Adipose tissue (tissue), 3 donors: ENCODE measurements around the gene CCDC80. TPM values are rescaled to one million over a fixed set of nuclear protein-coding genes. Genes with fewer than 3 reads are reported as not detected.

Experiments used
- H3K27ac ChIP-seq: one replicate; pipeline ENCODE4 v1.5.1; 2013; ENCODE audit warnings: low read depth, low read length
- WGBS, 3 donors: extraction: QIAGEN DNeasy Blood & Tissue Kit; methylation state at CpG; one replicate each; pipeline ENCODE4 v1.1.7; 2013; 5-methylcytosine and 5-hydroxymethylcytosine counted together
- polyA plus RNA-seq, 3 donors: library from polyadenylated mRNA; stranded (reverse); fragments of 200-250 nt; gene quantifications; one replicate each; pipeline ENCODE4 v1.2.3, GENCODE V29; 2013
- donor health status: healthy with polysubstance abuse.
- donor health status: Bipolar disorder and iron deficiency.
- donor health status: healthy.

The CCDC80 gene
- polyA plus RNA-seq, 3 donors: 16.5 to 213 (median 81.7) TPM

DNA sequence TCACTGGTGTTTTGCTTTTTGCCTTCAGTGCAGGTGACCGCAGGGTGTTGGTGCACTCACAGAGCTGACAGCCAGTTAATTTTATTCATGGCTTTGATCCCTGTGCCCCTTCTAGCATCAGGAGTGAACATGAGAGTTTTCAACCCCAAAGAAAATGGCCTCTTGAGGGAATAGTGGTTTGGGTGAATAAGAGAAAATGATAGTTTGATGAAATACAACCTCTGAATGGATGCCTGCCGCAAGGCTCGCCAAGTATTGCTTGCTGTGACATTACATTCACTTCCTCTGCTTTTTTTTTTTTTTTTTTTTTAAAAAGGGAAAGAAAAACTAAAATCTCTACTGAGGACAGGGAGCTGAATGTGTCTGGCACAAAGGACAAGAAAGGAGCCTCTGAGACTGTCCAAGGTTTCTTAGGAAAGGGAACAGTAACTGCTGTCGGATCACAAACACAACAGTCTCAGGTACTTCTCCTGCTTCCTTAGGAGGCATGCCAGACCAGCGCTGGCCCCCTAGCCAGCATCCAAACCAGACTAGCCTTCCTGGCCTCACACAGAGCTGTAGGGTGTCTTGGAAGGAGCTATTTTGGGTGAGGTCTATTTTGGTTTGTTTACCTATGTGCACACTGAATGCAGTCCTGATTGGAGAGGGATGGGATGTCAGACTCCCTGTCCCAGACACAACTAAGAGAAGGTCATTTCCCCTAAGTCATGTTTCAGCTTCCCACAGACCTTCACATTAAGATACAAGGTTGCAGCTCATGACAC is 29.0 kb downstream of the CCDC80 start:
- no peak overlapping the region for H3K27ac ChIP-seq
- WGBS, 3 donors: 70 to 86% (median 74%) methylated on average over 5 of the region's 5 CpGs

DNA sequence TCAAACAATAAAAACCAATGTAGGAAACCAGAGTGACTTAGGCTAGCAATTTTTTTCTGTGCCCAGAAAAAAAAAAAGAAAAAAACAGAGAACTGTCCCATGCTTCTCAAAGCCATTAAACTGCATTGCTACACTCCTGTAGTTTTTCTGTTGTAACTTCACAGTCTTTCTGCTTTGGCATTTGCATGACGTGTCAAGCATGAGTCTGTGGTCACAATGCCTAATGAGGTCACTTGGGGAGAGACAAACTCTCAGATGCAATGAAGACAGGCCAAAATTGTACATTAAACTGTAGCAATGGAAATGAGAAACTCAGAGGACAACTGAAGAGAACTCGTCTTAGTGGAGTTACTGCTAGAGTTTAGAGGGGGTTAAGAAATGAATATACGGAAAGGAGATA is 30.8 kb downstream of the CCDC80 start:
- 65 to 73% (median 68%) methylated on average over 3 of the region's 3 CpGs for WGBS, 3 donors
- H3K27ac ChIP-seq: no peak overlapping the region

DNA sequence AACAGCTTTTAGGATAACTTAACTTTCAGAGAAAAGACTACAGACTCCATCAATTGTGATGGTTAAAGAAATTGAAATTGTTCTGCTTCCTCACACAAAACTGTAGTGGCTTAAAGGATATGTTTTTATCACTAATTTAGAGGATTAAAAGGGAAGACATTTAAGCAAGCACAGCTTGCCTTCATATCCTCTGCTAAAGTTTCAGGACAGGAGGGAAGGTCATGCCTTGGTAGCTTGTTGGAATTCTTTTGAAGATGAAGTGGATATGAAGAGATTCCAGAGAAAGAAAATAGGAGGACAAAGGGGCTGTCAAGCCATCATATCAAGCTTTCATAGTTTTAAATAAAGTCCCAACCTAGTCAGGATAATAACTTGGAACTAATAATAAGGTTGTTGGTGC is 33.1 kb downstream of the CCDC80 start:
- H3K27ac ChIP-seq: no peak overlapping the region

DNA sequence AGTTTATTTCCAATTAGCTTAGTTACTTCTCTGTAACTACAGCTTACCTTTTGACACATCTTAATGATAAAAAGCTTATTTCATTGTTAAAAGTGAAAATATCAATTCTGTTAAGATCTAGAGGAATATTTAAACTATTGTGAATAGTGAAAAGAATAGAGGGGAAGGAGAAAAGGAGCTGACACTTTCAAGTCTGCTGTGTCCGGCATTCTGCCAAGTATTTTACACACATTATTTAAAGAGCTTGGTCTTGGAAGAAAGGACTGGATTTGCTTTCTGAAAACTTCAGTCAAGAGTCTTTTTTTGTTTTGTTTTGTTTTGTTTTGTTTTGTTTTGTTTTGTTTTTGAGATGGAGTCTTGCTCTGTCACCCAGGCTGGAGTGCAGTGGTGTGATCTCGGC is 34.8 kb downstream of the CCDC80 start:
- 90 to 95% (median 91%) methylated on average over 2 of the region's 2 CpGs for WGBS, 3 donors
- H3K27ac ChIP-seq: no peak overlapping the region

DNA sequence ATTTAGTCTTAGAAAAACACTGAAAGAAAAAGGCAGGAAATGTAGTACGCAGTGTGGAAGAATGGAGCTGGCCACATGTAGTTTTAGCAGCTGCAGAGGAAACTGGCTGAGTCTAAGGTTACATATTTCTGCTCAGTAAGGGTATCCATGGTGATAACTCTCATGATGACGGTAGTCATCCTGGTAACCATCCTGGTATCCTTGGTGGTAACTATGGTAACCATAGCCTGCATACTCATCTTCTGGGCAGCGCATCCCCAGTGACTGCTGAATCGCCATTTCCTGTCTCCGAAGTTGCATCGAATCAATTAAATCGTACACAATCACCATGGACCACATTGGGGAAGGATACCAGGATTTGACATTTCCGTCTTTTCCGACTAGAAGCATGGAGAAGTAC is 35.7 kb downstream of the CCDC80 start:
- 59 to 84% (median 62%) methylated on average over 9 of the region's 9 CpGs for WGBS, 3 donors

DNA sequence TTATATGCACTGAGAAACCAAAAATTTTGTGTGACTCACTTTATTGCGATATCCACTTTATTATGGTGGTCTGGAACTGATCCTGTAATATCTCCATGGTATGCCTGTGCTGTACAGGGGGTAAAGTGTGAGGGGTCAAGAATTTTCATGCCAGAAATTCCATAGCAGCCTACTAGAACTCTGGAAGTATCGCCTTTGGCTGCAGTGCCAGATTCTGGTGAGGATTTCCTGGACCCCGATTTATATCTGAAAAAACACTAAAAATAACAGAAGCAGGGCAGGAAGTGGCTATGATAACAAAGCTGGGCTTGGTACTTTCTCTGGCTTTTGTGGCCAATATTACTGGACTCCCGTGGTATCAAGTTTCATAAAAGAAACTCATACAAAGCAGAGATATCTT is 36.4 kb downstream of the CCDC80 start:
- no peak overlapping the region for H3K27ac ChIP-seq
- 23 to 51% (median 24%) methylated on average over 4 of the region's 4 CpGs for WGBS, 3 donors

More for the DNA sequence above, 35.7 kb downstream of the CCDC80 start:
- H3K27ac ChIP-seq: no peak overlapping the region

DNA sequence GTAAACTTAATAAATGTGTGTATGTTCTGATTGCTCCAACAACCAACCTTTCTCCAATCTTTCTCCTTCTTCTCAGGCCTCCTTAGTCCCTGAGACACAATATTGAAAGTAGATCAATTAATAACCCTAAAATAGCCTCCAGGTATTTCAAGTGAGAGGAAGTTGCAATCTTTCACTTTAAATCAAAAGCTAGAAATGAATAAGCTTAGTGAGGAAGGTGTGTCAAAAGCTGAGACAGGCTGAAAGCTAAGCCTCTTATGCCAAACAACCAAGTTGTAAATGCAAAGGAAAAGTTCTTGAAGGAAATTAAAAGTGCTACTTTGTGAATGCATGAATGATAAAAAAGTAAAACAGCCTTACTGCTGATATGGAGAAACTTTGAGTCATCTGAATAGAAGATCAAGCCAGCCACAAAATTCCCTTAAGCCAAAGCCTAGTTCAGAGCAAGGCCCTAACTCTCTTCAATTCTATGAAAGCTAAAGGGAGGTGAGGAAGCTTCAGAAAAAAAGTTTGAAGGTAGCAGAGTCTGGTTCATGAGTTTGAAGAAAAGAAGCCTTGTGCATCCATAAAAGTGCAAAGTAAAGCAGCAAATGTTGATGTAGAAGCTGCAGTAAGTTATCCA is 38.6 kb downstream of the CCDC80 start:
- no peak overlapping the region for H3K27ac ChIP-seq

DNA sequence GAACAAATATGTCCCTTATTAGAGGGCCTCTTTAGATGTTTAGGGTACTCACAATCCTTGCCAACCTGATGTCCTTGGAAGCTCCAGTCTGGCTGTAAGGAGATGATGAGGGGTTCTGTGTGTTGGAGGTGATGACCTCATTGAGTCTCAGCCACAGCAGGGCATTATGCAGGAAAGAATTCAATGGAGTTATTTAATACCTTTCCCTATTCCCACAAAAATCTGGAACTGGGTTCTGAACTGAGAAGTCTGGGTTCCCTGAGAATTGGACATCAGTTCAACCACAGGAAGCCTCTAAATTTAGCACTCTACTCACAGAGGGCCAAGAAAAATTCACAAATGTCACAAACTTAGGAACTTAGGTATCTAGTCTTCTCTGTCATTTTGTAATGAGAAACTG is 42.2 kb downstream of the CCDC80 start:
- H3K27ac ChIP-seq: no peak overlapping the region

DNA sequence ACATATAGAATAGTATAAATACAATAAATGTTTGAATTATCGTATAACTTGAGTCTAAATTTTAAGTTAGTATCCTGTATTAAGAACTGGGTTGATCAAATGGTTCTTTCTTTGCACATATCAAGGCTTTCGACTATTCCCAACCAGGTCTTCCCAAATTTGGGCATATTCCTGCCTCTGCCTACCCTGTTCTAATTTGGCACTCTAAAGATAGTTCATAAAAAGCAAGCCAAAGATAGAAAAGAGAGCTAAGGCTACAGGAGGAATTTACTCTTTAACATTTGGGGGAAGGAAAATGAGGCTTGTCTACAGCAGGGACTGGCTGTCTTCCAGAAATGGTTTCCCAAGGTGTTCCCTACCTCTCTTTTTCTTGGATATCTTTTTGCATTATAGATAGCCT is 43.0 kb downstream of the CCDC80 start:
- no peak overlapping the region for H3K27ac ChIP-seq
- WGBS, 3 donors: 93 to 96% (median 95%) methylated on average over 2 of the region's 2 CpGs

DNA sequence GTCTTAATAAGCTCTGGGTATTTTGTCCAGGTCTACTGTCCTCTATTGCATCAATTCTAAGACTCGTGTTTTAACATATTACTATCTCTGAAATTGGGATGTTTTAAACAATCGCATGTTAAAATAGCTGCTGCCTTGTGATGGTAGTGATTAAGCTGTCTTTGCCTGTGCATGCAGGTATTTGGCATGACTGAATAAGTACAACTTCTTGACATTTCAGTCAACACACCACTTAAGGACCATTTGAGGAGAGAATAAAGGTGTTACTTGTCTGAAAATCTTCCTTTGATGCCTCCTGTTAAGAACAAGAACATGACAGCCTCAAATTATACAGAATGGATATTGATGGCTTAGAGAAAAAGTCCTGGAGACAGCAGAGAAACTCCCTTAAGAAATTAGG is 46.1 kb downstream of the CCDC80 start:
- H3K27ac ChIP-seq: no peak overlapping the region
- 92 to 100% (median 93%) methylated on average over 2 of the region's 2 CpGs for WGBS, 3 donors

DNA sequence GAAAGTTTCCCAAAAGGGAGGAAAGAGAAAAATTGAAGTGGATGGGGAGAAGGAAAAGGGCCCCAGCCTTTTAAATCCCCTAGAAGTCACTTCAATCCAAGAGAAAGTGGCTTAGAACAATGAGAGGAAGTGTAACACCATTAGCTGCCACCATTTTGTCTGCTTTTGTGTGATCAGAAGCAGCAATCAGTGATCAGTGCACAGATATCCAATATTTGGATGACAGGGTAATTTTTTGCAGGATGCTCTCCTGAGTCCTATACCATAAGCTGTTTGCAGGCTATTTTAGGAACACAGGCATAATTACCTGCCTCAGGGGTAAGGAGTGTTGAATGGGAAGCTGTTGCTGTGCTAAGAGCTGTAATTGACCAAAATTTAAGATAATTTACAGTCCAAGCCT is 47.7 kb downstream of the CCDC80 start:
- H3K27ac ChIP-seq: no peak overlapping the region

DNA sequence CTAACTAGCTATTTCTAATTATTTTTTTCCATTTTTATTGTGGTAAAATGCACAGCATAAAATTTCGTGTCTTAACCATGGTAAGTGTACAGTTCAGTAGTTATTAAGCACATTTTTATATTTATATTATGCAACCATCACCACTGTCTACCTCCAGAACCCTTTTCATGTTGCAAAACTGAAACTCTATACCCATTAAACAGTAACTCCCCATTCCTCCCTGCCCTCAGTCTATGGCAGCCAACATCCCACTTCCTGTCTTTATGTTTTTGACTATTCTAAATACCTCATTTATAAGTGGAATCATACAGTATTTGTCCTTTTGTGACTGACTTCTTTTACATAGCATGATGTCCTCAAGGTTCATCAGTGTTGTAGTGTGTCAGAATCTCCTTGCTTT is 53.6 kb downstream of the CCDC80 start:
- WGBS, 3 donors: 85 to 92% (median 87%) methylated on average over 1 of the region's 1 CpG
- H3K27ac ChIP-seq: no peak overlapping the region

DNA sequence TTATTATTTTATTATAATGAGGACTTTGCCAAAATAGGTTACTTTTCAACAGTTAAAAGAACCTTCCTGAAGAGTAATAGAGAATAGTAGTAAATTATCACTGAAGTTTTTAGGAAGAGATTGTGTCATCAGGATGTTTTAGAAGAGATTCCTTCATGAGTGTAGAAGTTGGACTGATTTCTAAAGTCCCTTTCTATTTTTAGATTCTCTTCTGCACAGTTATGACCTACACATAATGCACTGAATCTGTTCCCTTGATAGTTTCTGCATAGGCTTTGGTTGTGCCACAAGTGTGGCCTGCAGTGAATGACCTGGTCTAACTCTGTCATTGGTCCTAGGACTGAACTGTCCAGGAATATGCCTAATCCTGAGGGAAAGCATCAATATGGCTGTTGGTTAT is 55.2 kb downstream of the CCDC80 start:
- H3K27ac ChIP-seq: no peak overlapping the region

DNA sequence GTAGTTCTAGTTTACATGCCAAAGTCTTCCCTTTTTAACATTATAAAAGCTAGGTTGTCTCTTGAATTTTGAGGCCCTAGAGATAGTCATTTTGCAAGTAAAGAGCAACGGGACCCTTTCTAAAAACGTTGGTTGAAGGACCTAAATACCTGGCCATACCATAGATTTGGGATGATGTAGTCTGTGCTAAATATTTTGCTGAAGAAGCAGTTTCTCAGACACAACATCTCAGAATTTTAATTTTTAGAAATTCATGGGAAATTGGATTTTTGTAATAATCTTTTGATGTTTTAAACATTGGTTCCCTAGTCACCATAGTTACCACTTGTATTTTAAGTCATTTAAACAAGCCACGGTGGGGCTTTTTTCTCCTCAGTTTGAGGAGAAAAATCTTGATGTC is 57.8 kb downstream of the CCDC80 start:
- H3K27ac ChIP-seq: no peak overlapping the region
- 74 to 84% (median 81%) methylated on average over 3 of the region's 3 CpGs for WGBS, 3 donors

DNA sequence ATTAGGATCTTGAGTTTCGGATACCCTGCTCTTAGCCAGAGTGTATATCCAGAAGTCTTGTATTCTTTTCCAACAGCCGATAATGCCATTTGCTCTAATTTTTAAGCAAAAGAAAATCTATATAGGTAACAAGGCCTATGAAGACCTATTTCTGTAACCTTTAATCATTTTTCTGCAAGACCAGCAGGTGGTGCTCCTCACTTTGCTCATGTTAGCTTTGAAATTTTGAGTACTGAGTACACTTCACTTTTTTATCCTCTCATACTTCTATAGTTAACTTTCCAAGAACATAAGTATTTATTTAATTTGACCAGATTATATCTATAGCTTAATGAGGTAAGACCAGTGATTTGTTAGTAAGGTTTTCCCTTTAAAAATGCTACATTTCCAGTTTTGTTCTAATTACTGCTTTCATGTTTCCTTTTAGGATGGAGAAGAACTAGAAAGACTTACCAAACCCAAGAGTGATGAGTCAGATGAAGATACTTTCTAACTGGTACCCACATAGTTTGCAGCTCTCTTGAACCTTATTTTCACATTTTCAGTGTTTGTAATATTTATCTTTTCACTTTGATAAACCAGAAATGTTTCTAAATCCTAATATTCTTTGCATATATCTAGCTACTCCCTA is 58.6 kb downstream of the CCDC80 start:
- 70 to 83% (median 71%) methylated on average over 2 of the region's 2 CpGs for WGBS, 3 donors
- no peak overlapping the region for H3K27ac ChIP-seq

DNA sequence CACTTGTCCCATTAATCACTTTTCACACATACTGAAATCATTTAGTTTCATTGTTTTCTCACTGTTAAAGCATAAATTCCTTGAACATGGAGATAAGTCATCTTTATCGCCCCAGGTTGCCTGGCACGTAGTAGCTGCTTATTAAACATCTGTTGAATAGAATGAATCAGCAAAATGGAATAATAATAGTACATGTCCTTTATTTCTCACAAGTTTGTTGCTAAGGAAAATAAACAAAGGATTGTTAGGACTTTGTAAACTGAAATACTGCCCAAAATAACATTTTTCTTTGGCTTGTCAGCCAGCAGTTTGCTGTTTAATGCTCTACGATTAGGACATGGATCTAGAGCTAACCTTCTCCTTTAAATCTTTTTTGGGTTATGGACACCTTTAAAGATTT is 61.2 kb downstream of the CCDC80 start:
- H3K27ac ChIP-seq: no peak overlapping the region
- WGBS, 3 donors: 66 to 88% (median 76%) methylated on average over 3 of the region's 3 CpGs

DNA sequence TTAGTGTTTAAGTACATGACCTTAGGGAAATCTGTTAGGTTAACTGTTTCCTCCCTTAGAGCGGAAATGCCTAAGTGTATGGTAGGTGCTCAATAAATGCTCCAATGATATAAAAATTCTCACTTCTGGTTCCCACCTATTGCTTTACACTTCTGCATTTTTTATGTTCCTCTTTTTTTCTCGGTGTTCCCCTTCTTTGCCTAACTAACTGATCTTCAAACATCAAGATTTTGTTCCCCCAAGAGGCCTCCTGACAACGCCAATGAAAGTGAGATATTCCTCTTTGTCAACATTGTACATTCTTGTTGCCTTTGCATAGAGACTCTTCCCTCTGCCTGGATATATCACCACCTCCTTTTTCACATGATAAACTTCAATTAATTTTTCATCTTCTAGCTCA is 61.7 kb downstream of the CCDC80 start:
- 64 to 88% (median 65%) methylated on average over 3 of the region's 3 CpGs for WGBS, 3 donors
- H3K27ac ChIP-seq: no peak overlapping the region

DNA sequence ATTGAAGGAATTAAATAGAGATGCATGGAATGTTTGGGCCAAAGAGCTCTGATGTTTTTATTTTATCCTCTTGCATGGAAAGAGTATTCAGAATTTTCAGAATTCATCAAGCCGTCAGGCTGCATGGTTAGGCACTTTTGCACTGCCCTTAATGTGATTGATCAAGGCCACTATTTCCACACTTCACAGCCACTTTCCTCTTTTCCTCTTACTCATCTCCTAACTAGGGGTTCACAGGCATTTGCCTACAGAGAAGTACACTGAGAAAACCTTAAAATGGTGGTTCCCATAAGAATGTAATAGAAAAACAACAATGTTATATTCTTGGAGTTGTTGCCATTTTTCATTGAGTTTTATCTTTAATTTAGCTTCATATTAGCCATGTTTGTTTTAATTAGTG is 68.2 kb downstream of the CCDC80 start:
- WGBS, 3 donors: 54 to 94% (median 63%) methylated on average over 1 of the region's 1 CpG
- no peak overlapping the region for H3K27ac ChIP-seq

DNA sequence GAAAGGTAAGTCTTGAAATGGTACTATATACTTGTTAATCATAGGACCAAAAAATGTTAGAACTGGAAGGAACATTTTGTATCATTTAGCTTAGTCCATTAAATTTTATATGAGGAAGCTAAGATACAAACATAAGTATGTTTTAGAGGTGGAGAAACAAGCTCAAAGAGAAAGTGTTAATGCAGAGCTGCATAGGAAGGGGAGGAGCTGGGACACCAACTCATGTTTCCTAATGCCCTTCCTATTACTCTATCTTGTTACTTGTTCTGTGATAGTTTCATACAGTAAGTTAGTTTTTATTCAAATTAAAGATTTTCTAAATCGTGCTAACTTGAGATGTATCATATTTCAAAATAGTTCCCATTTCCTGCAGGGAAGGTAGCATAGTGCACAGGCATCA is 71.7 kb downstream of the CCDC80 start:
- whole genome bisulfite sequencing, 3 donors: 17 to 49% (median 29%) methylated on average over 1 of the region's 1 CpG
- H3K27ac ChIP-seq: no peak overlapping the region

DNA sequence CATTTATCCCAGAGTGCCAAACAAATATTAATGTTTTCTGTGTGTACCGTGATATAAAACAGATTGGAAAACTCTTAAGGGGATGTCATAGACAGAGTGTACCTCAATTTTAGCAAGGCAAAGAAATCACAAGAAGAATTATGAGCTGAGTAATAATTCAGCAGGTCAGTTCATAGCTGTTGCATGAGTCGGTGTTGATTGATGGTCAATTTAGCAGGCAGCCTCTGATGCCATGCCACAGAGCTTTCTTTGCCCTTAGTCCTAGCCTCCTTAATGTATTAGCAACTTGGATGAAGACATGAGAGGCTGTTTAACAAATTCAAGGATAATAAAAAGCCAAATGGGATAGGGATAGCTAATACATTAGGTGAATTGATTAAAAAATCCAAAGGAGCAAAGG is 72.3 kb downstream of the CCDC80 start:
- H3K27ac ChIP-seq: no peak overlapping the region
- 84 to 88% (median 88%) methylated on average over 2 of the region's 2 CpGs for WGBS, 3 donors
